Heart right ventricle (tissue), 16 donors: ENCODE data around the gene HNRNPLL. TPM values are rescaled to one million over a fixed set of nuclear protein-coding genes. Genes with fewer than 3 reads are reported as not detected.

Experiments used
- ATAC-seq, 8 donors: fragments of 200-7000 bp; cut with Tn5 transposase; one replicate each; pipeline ENCODE4 v1.9.1; 2020; ENCODE audit warnings: mild to moderate bottlenecking in 8 of 8, moderate library complexity in 8 of 8, moderate number of reproducible peaks in 1 of 8
- DNase-seq, 2 donors: peaks; one replicate each; pipeline ENCODE4 v3.0.0-alpha.2; 2020
- H3K27ac ChIP-seq, 10 donors: fragments of 200-600 bp; sonication (generic) in 2 of 10; one replicate each; pipeline versions ENCODE4 v1.5.0 to v1.8.0; 2020 to 2022; ENCODE audit warnings: mild to moderate bottlenecking in 3 of 10
- H3K27me3 ChIP-seq, 7 donors: fragments of 200-600 bp; one replicate each; pipeline ENCODE4 v1.8.0; 2021 to 2022; ENCODE audit warnings: mild to moderate bottlenecking in 2 of 7
- H3K36me3 ChIP-seq, 9 donors: fragments of 200-600 bp; sonication (generic) in 1 of 9; one replicate each; pipeline versions ENCODE4 v1.5.0 to v1.8.0; 2020 to 2022; ENCODE audit warnings: mild to moderate bottlenecking in 2 of 9
- H3K4me1 ChIP-seq, 9 donors: fragments of 200-600 bp; sonication (generic) in 1 of 9; one replicate each; pipeline versions ENCODE4 v1.5.0 to v1.8.0; 2020 to 2022; ENCODE audit warnings: mild to moderate bottlenecking in 4 of 9
- H3K4me3 ChIP-seq, 10 donors: fragments of 200-600 bp; sonication (generic) in 2 of 10; one replicate each; pipeline versions ENCODE4 v1.5.0 to v1.8.0; 2020 to 2022; ENCODE audit warnings: mild to moderate bottlenecking in 7 of 10, moderate library complexity in 2 of 10
- H3K9me3 ChIP-seq, 11 donors: fragments of 200-600 bp in 10 of 11; sonication (generic) in 2 of 11; one replicate each; pipeline versions ENCODE4 v1.5.0 to v1.8.0; 2013 to 2022; ENCODE audit warnings: mild to moderate bottlenecking in 2 of 11, control low read depth in 1 of 11, moderate library complexity in 1 of 11
- WGBS, 2 donors: extraction: QIAGEN DNeasy Blood & Tissue Kit; methylation state at CpG; one replicate each; pipeline ENCODE4 v1.1.7; 2013; ENCODE audit warnings: inconsistent platforms in 1 of 2; 5-methylcytosine and 5-hydroxymethylcytosine counted together
- intact Hi-C, 10 donors: fragments of 100-400 bp; cut with DNase I; formaldehyde crosslinking; loops; one replicate each; pipeline versions ENCODE4 v1.11.1 to v1.14.2; 2022
- polyA plus RNA-seq, 2 donors: library from polyadenylated mRNA; stranded (reverse); fragments of 200-250 nt; gene quantifications; one replicate each; pipeline ENCODE4 v1.2.3, GENCODE V29; 2013
- total RNA-seq, 10 donors: library from RNA; stranded (reverse); fragmentation: NEBNext Ultra II Directional in 3 of 10; extraction: Animal tissue kit (Norgen Biotek cat#: 25700) in 3 of 10; gene quantifications; one replicate each; pipeline versions ENCODE4 v1.2.1 to v1.2.4, GENCODE V29; 2021 to 2023
- TF ChIP-seq, protein P1 (sequence below), 9 donors: fragments of 200-600 bp; sonication (generic) in 2 of 9; IDR thresholded peaks; one replicate each; pipeline versions ENCODE4 v1.5.0 to v1.8.0; 2021 to 2022; ENCODE audit warnings: antibody characterized with exemption in 9 of 9, mild to moderate bottlenecking in 5 of 9, moderate library complexity in 1 of 9
- donor health status: Arrhythmogenic right ventricular cardiomyopathy.
- donor health status: ischemic (EF 13 %, LVEDD 7.1; RV severe dilation, severe dysfunction).
- donor health status: healthy with polysubstance abuse.
- donor health status: DM: no; HTN: yes; CAD: no.
- donor health status: DM: no; HTN: no; CAD: no.
- donor health status: ischemic (EF 25% LVEDD 6.9; RV normal size, moderate dysfunction).
- donor health status: ischemic (EF 25% LVEDD 5.7; RV mildly dilated, moderate dysfunction).
- donor health status: healthy.
- donor health status: DM: yes; HTN: yes; CAD: no.
- donor health status: Ischemic cardiomyopathy.
- donor health status: ischemic (EF 35%, LVEDD 5.7; RV mildly dilated, moderate dysfunction).
- donor health status: nonischemic (EF 11% LVEDD 7.7; RV severe dilation, severe dysfunction).
- donor health status: DM: yes; HTN: yes; CAD: no.
- donor health status: PGD.
- donor health status: ischemic (EF 29% LVEDD 5.4; RV normal size, mild dysfunction).
- donor health status: nonischemic (EF 23%, LVEDD 6.1; RV moderate dilation, normal function).

HNRNPLL gene
- total and polyA plus RNA-seq, 12 donors, result 8.9 to 32.7 (median 25.3) TPM

GRCh38 chr2:38603402-38604290 lies 918 bp upstream of the HNRNPLL start:
- ATAC-seq (peak; percentile 70 to 91 (median 84)), DNase-seq (peak; percentile 79 to 82)
- WGBS, 2 donors, result 13 to 15% methylated on average over 23 of the region's 23 CpGs
- intact Hi-C loops, result loop anchor here in 8 of 10 donors (1.0 to 10.0 kb wide), 7 partner anchors 61 to 147 kb away; partner anchors contain the start of genes GALM (in 8 of the 8) and SRSF7 (in 1 of the 8)
- H3K4me3 ChIP-seq, result peak overlapping the region; percentile 65 to 97 (median 91)
- H3K36me3 ChIP-seq, result no peaks in the 10 kb centered on the region
- TF ChIP-seq, protein P1, sequence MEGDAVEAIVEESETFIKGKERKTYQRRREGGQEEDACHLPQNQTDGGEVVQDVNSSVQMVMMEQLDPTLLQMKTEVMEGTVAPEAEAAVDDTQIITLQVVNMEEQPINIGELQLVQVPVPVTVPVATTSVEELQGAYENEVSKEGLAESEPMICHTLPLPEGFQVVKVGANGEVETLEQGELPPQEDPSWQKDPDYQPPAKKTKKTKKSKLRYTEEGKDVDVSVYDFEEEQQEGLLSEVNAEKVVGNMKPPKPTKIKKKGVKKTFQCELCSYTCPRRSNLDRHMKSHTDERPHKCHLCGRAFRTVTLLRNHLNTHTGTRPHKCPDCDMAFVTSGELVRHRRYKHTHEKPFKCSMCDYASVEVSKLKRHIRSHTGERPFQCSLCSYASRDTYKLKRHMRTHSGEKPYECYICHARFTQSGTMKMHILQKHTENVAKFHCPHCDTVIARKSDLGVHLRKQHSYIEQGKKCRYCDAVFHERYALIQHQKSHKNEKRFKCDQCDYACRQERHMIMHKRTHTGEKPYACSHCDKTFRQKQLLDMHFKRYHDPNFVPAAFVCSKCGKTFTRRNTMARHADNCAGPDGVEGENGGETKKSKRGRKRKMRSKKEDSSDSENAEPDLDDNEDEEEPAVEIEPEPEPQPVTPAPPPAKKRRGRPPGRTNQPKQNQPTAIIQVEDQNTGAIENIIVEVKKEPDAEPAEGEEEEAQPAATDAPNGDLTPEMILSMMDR (IDR thresholded peaks at IDR 0.05), result peak; percentile 70 to 98 (median 83)
- no peaks in the 10 kb centered on the region for H3K27me3 ChIP-seq
- H3K9me3 ChIP-seq, result no peaks in the 10 kb centered on the region
- H3K27ac ChIP-seq, result peak overlapping the region; percentile 28 to 98 (median 97)
- H3K4me1 ChIP-seq, result peaks cover 3 to 46% (median 34%) of the 10 kb centered on the region in 9 donors

- Histone ChIP-seq H3K27ac (peak overlapping the region; percentile 92 to 98 (median 97)), H3K36me3 (no peaks in the 10 kb centered on the region), H3K4me1 (peaks cover 5 to 53% (median 46%) of the 10 kb centered on the region in 9 donors), H3K4me3 (peak overlapping the region; percentile 65 to 97 (median 91)), H3K9me3 (no peaks in the 10 kb centered on the region), H3K27me3 (no peaks in the 10 kb centered on the region)
- peak; percentile 43 to 45 for DNase-seq
- 1% methylated on average over 64 to 74 of the region's 74 CpGs for WGBS, 2 donors
- ATAC-seq, result peak in 4 of 8 donors; percentile 15 to 31 (median 20)
- TF ChIP-seq, protein P1 (IDR thresholded peaks at IDR 0.05), result no peak
- intact Hi-C loops, result loop anchor here in 8 of 10 donors (2.0 to 10.0 kb wide), 6 partner anchors 63 to 149 kb away; partner anchors contain the start of genes GALM (in 8 of the 8) and SRSF7 (in 1 of the 8)
Measured at GRCh38 chr2:38602136-38602731, 494 bp downstream of the HNRNPLL start.

DNA sequence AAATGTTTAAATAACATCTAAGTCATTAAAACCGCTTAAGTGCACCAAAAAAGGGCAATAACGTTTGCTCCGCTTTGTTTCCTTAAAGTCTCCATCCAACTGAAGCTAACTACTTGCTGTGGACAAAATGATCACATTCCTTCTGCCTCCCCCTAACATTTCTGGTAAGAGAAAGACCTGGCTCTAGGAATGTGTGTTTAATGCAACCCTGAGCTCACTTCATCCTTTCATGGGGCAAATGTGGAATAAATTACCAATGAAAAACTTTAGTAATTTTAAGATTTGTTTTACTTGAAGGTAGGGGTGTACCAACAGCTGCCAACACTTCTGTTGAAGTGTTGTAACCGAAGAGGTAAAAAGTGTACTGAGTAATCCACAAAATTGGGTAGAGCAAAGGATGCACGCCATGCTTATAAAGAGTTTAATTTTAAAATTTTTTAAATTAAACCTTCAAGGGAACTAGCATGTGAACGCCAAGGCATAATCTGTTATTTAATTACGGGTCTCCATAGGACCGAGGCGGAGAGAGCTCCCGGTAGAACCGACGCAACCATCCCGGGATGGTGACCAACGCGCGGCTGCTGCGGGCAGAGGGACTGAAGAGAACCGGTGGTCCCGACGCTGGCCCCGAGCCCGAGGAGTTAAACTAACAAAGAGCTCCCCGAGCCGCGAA lies 1.1 kb downstream of the HNRNPLL start:
- H3K4me3 ChIP-seq, result peak overlapping the region; percentile 65 to 97 (median 91)
- intact Hi-C loops, result loop anchor here in 8 of 10 donors (2.0 to 10.0 kb wide), 6 partner anchors 63 to 149 kb away; partner anchors contain the start of genes GALM (in 8 of the 8) and SRSF7 (in 1 of the 8)
- 0% methylated on average over 25 of the region's 25 CpGs for WGBS, 2 donors
- ATAC-seq (no peak), DNase-seq (no peak)
- H3K4me1 ChIP-seq, result peaks cover 5 to 59% (median 50%) of the 10 kb centered on the region in 9 donors
- H3K27me3 ChIP-seq, result no peaks in the 10 kb centered on the region
- peak overlapping the region; percentile 92 to 98 (median 97) for H3K27ac ChIP-seq
- TF ChIP-seq, protein P1 (IDR thresholded peaks at IDR 0.05), result no peak
- no peaks in the 10 kb centered on the region for H3K9me3 ChIP-seq
- no peaks in the 10 kb centered on the region for H3K36me3 ChIP-seq
